Neural crest cell (in vitro differentiated cells): ENCODE measurements around the gene IKZF2. TPM values are rescaled to one million over a fixed set of nuclear protein-coding genes. Genes with fewer than 3 reads are reported as not detected.

Experiments
- DNase-seq: peaks from one replicate; pipeline ENCODE4 v3.0.0; 2021; ENCODE audit warnings: low read depth, mixed read lengths, low spot score
- H3K27ac Mint-ChIP-seq: one replicate; pipeline ENCODE4 v1.8.0; 2021; ENCODE audit warnings: mild to moderate bottlenecking, mixed read lengths; ENCODE audit not compliant: unreplicated experiment
- H3K27me3 Mint-ChIP-seq: 2 replicates; pipeline ENCODE4 v1.8.0; 2021; ENCODE audit warnings: low read depth, mild to moderate bottlenecking, mixed read lengths
- H3K36me3 Mint-ChIP-seq: 2 replicates; pipeline ENCODE4 v1.8.0; 2021; ENCODE audit warnings: low read depth, mild to moderate bottlenecking, mixed read lengths
- H3K4me1 Mint-ChIP-seq: 2 replicates; pipeline ENCODE4 v1.8.0; 2021; ENCODE audit warnings: mixed read lengths
- H3K4me3 Mint-ChIP-seq: one replicate; pipeline ENCODE4 v1.8.0; 2021; ENCODE audit warnings: mild to moderate bottlenecking, mixed read lengths
- H3K9me3 Mint-ChIP-seq: 2 replicates; pipeline ENCODE4 v1.8.0; 2021; ENCODE audit warnings: mixed read lengths
- CTCF ChIP-seq: fragments of 200-600 bp; sonication (generic); conservative IDR thresholded peaks from 2 replicates; pipeline ENCODE4 v1.5.0; 2021; ENCODE audit warnings: antibody characterized with exemption, mild to moderate bottlenecking
- total RNA-seq: library from RNA; stranded (reverse); gene quantifications from 2 replicates; pipeline ENCODE4 v1.2.1, GENCODE V29; 2021

IKZF2 gene
- total RNA-seq, 1 donor from 2014 or later = 7.3 TPM

DNA sequence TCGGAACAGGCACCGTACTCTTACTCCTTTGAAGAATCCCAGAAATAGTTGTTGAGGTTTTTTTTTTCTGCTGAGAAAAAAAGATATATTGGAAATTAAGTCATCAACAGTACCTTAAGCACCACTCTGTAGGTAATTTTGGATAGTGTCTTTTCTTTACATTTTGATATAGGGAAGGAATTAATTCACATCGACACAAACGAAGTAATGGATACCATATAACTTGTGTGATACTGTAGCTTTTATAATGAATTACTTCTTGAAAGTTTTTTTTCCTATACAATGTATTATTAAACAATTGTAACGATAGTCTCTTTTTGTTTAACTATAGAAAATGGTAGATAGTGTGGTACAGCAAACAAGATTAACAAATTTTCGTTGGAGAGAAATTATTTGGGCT lies 1.5 kb upstream of the IKZF2 start:
- H3K4me1 Mint-ChIP-seq = peaks cover 46% of the 10 kb centered on the region
- no peak for TF ChIP-seq CTCF
- H3K9me3 Mint-ChIP-seq = no peaks in the 10 kb centered on the region
- H3K27me3 Mint-ChIP-seq = peaks cover 3% of the 10 kb centered on the region
- H3K27ac Mint-ChIP-seq = no peak overlapping the region
- H3K36me3 Mint-ChIP-seq = no peaks in the 10 kb centered on the region
- DNase-seq = no peak
- peak overlapping the region; percentile 95 for H3K4me3 Mint-ChIP-seq

DNA sequence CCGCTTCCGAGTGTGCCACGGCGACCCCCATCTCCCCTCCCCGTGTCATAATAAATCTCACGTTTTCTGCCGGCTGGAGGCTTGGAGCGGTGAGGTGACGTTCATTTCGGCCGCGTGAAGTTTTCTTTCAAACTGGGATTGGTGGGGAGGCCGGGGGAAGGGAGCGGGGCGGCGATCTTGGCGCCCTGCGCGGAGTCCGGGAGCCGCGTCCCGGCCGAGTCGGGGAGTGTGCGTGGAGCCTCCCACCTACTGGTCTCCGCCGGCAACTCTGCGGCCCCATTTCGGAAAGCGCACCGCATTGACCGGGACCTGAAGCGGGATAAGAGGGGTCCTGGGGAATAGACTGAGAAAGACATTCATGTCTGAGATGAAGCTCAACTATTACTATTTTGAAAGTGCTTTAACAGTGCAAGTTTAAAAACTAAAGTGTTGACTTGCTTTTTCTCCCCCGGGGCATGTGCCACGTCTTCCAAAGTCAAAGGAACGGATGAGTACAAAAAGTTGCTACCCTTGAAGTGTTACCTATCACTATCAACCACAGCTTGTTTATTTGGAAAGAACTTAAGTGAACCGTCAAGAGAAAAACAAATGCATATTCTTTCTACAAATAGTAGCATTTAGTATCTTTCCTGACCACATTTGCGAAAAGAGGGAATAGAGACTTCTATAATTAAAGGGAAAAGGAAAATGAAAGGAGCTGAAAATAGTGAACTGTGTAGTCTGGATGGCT lies 818 bp upstream of the IKZF2 start:
- Mint-ChIP-seq H3K27ac (peak overlapping the region; percentile 15), H3K4me1 (peaks cover 46% of the 10 kb centered on the region), H3K36me3 (no peaks in the 10 kb centered on the region), H3K4me3 (peak overlapping the region; percentile 95), H3K27me3 (peaks cover 3% of the 10 kb centered on the region), H3K9me3 (no peaks in the 10 kb centered on the region)
- peak; percentile 43 for TF ChIP-seq CTCF
- peak; percentile 51 for DNase-seq

DNA sequence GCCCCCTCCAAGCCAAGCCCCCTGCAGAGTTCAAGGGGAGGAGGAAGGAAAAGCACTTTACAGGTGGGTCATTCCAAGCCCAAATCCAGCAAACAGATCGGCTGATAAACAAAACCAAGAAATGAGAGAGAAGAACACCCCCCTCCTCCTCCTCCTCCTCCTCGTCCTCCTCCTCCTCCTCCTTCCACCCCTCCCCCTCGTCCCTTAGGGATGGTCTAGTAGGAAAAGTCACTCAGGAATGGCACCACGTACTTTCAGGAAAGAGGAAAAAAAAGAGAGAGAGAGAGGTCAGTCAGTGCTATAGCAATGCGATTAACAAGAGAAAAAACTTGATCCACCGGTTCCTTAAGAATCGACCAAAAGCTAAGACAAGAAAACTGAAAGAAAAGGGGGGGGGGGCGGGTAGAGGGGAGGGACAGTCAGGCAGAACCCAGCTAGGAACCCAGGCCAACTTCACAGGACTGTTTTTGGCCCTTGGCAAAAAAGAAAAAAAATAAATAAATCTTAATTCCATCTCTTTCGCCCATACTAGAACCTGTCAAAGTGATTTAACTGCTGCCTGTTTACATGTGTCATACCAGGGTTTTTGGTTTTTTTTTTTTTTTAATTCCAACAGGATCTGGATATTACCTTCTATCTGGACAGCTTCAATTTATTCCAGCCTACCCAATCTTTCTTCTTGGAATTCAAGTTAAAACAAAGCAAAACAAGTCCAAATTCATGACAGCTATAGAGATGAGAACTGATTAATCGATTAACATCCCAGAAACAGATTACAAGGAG lies 906 bp downstream of the IKZF2 start:
- TF ChIP-seq CTCF = no peak
- H3K27me3 Mint-ChIP-seq = peaks cover 3% of the 10 kb centered on the region
- peaks cover 46% of the 10 kb centered on the region for H3K4me1 Mint-ChIP-seq
- peak overlapping the region; percentile 75 for H3K27ac Mint-ChIP-seq
- peak; percentile 11 for DNase-seq
- no peaks in the 10 kb centered on the region for H3K9me3 Mint-ChIP-seq
- H3K4me3 Mint-ChIP-seq = peak overlapping the region; percentile 95
- no peaks in the 10 kb centered on the region for H3K36me3 Mint-ChIP-seq

DNA sequence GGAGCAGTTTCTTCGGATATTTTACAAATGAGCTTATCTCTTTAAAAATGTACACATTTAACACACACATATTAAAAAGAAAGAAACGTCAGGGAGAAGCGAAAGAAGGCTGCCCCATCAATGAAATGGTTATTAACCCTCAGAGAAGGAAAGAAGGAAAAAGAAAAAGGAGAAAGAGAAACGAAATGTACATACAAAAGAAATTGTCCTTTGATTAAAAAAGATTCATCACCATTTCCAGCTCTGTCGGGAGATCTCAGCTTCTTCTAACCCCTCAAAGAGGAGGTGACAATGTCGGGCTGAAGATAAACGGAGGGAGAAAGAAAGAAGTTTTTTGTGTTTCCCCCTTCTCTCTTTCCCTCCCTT lies 1.5 kb downstream of the IKZF2 start:
- Mint-ChIP-seq H3K4me1 (peaks cover 46% of the 10 kb centered on the region), H3K27ac (peak overlapping the region; percentile 75), H3K9me3 (no peaks in the 10 kb centered on the region), H3K27me3 (peaks cover 3% of the 10 kb centered on the region), H3K36me3 (no peaks in the 10 kb centered on the region), H3K4me3 (peak overlapping the region; percentile 95)
- DNase-seq = no peak
- no peak for TF ChIP-seq CTCF

DNA sequence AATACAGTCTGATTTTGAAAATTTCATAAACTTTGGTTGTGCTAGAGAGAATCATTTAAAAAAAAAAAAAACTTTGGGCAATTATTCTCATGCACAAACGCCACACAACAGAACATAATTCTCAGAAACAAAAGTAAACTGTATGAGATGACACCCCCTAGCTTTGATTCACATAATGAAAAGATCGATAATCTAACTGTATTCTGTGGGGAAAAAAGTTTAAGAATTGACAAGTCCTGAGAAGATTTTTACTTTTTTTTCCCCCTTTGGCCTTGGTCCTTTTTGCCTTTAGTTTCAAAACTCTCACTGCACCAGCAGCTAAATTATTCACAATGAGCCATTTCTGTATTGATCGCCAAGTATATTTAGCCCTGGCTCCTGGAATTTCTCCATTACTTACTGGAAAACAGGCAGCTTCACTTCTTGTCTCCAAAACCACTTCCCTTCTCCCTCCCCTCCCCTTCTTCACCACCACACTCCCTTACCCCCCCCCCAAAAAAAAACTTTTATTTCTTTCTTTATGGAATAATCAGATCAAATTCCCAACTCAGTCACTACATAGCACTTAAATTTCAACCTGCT lies 2.0 kb downstream of the IKZF2 start:
- TF ChIP-seq CTCF = peak; percentile 21
- no peak overlapping the region for H3K27ac Mint-ChIP-seq
- no peaks in the 10 kb centered on the region for H3K9me3 Mint-ChIP-seq
- peaks cover 3% of the 10 kb centered on the region for H3K27me3 Mint-ChIP-seq
- peaks cover 46% of the 10 kb centered on the region for H3K4me1 Mint-ChIP-seq
- H3K36me3 Mint-ChIP-seq = no peaks in the 10 kb centered on the region
- peak overlapping the region; percentile 95 for H3K4me3 Mint-ChIP-seq
- no peak for DNase-seq
